Gastrocnemius medialis (tissue), 4 donors: ENCODE measurements around the gene EWSR1. TPM values are rescaled to one million over a fixed set of nuclear protein-coding genes. Genes with fewer than 3 reads are reported as not detected.
A peak's percentile ranks its signal among the peaks of the same experiment; 100 is the strongest.
"Not testable (repeated sequence)": the region's sequence is repeated elsewhere in the genome, so short reads cannot be mapped to it uniquely, and the experiment has no call there.

Experiments
- ATAC-seq, 2 donors: fragments of 150-250 bp; one replicate each; pipeline ENCODE4 v1.9.1; 2016
- DNase-seq, 2 donors: peaks; one replicate each; pipeline ENCODE4 v3.0.0-alpha.2; 2019
- H3K27ac ChIP-seq, 4 donors: fragments of 200-600 bp; sonication (generic); 1 replicate in 1 of 4; 2 replicates in 3 of 4; pipeline ENCODE4 v1.5.1; 2016 to 2018; ENCODE audit warnings: mild to moderate bottlenecking in 2 of 4, moderate library complexity in 1 of 4
- H3K27me3 ChIP-seq, 3 donors: fragments of 200-600 bp; sonication (generic) in 2 of 3; 1 replicate in 1 of 3; 2 replicates in 2 of 3; pipeline versions ENCODE4 v1.5.1 to v1.6.0; 2016 to 2019; ENCODE audit warnings: mild to moderate bottlenecking in 1 of 3, moderate library complexity in 1 of 3
- H3K36me3 ChIP-seq, 2 donors: fragments of 200-600 bp; sonication (generic) in 1 of 2; one replicate each; pipeline ENCODE4 v1.5.1; 2017 to 2018
- H3K4me1 ChIP-seq, 2 donors: fragments of 200-600 bp; sonication (generic) in 1 of 2; one replicate each; pipeline ENCODE4 v1.5.1; 2016 to 2017; ENCODE audit warnings: mild to moderate bottlenecking in 2 of 2
- H3K4me3 ChIP-seq, 4 donors: fragments of 200-600 bp; sonication (generic) in 3 of 4; 1 replicate in 1 of 4; 2 replicates in 3 of 4; pipeline ENCODE4 v1.5.1; 2016 to 2019; ENCODE audit warnings: mild to moderate bottlenecking in 2 of 4
- H3K9me3 ChIP-seq, 3 donors: fragments of 200-600 bp; sonication (generic) in 2 of 3; 1 replicate in 1 of 3; 2 replicates in 2 of 3; pipeline ENCODE4 v1.5.1; 2016 to 2019
- CTCF ChIP-seq, 5 experiments: fragments of 450-650 bp in 3 of 5; fragments of 200-600 bp in 2 of 5; sonication (generic) in 2 of 5; IDR thresholded peaks in 4 of 5; conservative IDR thresholded peaks in 1 of 5; 1 replicate in 4 of 5; 2 replicates in 1 of 5; pipeline ENCODE4 v1.5.1; 2016 to 2019; ENCODE audit warnings: antibody characterized with exemption in 5 of 5, mild to moderate bottlenecking in 3 of 5, moderate library complexity in 3 of 5
- POLR2A ChIP-seq, 2 donors: fragments of 450-650 bp; IDR thresholded peaks; one replicate each; pipeline ENCODE4 v1.6.1; 2017; ENCODE audit warnings: antibody characterized with exemption in 2 of 2, mild to moderate bottlenecking in 2 of 2, moderate library complexity in 2 of 2
- in situ Hi-C, 4 donors: fragments of 200-750 bp; cut with MboI; loops; one replicate each; pipeline versions ENCODE4 v1.15.0 to v1.8.0; 2017; ENCODE audit warnings: low sequenced_read_pairs in 4 of 4
- intact Hi-C: fragments of 100-400 bp; cut with DNase I; formaldehyde crosslinking; loops from one replicate; pipeline ENCODE4 v1.15.1; 2023; ENCODE audit warnings: low total_unique reads
- total RNA-seq, 4 donors: library from RNA; depleted of rRNA; stranded (reverse); fragments of >200 nt; gene quantifications; one replicate each; pipeline versions ENCODE4 v1.1.0 to v1.2.3, GENCODE V29; 2016

EWSR1 gene
- total RNA-seq, 4 donors from 2014 or later: 192 to 269 (median 202) TPM

GRCh38 chr22:29243874-29244446 is 24.1 kb upstream of the EWSR1 start:
- intact Hi-C loops (loop anchor here (2.0 to 10.0 kb wide), 2 partner anchors 41 to 389 kb away; no protein-coding TSS in a partner anchor), in situ Hi-C loops (loop anchor here in 2 of 4 donors (10.0 kb wide), 1 partner anchor 389 kb away; no protein-coding TSS in a partner anchor)
- no peak overlapping the region for H3K4me3 ChIP-seq
- TF ChIP-seq POLR2A (IDR thresholded peaks at IDR 0.05): no peak
- TF ChIP-seq CTCF (IDR thresholded peaks at IDR 0.05 in 4 of 5, conservative IDR thresholded peaks at IDR 0.05 in 1 of 5): no peak
- no peaks in the 10 kb centered on the region for H3K36me3 ChIP-seq
- DNase-seq (no peak), ATAC-seq (no peak)
- H3K27ac ChIP-seq: no peak overlapping the region
- H3K27me3 ChIP-seq: no peaks in the 10 kb centered on the region
- no peaks in the 10 kb centered on the region for H3K4me1 ChIP-seq
- no peaks in the 10 kb centered on the region for H3K9me3 ChIP-seq

- H3K27me3 ChIP-seq: no peaks in the 10 kb centered on the region
- ATAC-seq: no peak
- TF ChIP-seq POLR2A (IDR thresholded peaks at IDR 0.05): no peak
- no peak for TF ChIP-seq CTCF (IDR thresholded peaks at IDR 0.05 in 4 of 5, conservative IDR thresholded peaks at IDR 0.05 in 1 of 5)
- in situ Hi-C loops (loop anchor here in 2 of 4 donors (10.0 kb wide), 1 partner anchor 390 kb away; no protein-coding TSS in a partner anchor), intact Hi-C loops (loop anchor here (1.0 to 10.0 kb wide), 3 partner anchors 42 to 390 kb away; no protein-coding TSS in a partner anchor)
- no peak for DNase-seq
- no peaks in the 10 kb centered on the region for H3K36me3 ChIP-seq
- H3K9me3 ChIP-seq: no peaks in the 10 kb centered on the region
- no peak overlapping the region for H3K4me3 ChIP-seq
- H3K4me1 ChIP-seq: no peaks in the 10 kb centered on the region
- H3K27ac ChIP-seq: no peak overlapping the region
Observed at GRCh38 chr22:29244785-29245625, 23.1 kb upstream of the EWSR1 start.

- TF ChIP-seq CTCF (IDR thresholded peaks at IDR 0.05 in 4 of 5, conservative IDR thresholded peaks at IDR 0.05 in 1 of 5) (peak; percentile 84 to 97 (median 92)), POLR2A (IDR thresholded peaks at IDR 0.05) (no peak)
- Histone ChIP-seq H3K4me3 (no peak overlapping the region), H3K9me3 (no peaks in the 10 kb centered on the region), H3K27ac (no peak overlapping the region), H3K4me1 (no peaks in the 10 kb centered on the region), H3K27me3 (no peaks in the 10 kb centered on the region), H3K36me3 (no peaks in the 10 kb centered on the region)
- intact Hi-C loops: loop anchor here (1.0 to 10.0 kb wide), 3 partner anchors 43 to 391 kb away; no protein-coding TSS in a partner anchor
- in situ Hi-C loops: loop anchor here in 2 of 4 donors (10.0 kb wide), 1 partner anchor 391 kb away; no protein-coding TSS in a partner anchor
- peak; percentile 76 to 91 for ATAC-seq
- peak; percentile 53 to 63 for DNase-seq
Observed at GRCh38 chr22:29245626-29246385, 22.3 kb upstream of the EWSR1 start.

GRCh38 chr22:29247891-29248290 is 20.2 kb upstream of the EWSR1 start:
- not testable (repeated sequence) for DNase-seq, H3K4me1 ChIP-seq, H3K4me3 ChIP-seq, H3K27me3 ChIP-seq, H3K36me3 ChIP-seq, H3K9me3 ChIP-seq, ATAC-seq, H3K27ac ChIP-seq
- intact Hi-C loops: loop anchor here (10.0 kb wide), 1 partner anchor 393 kb away; no protein-coding TSS in a partner anchor
- in situ Hi-C loops: loop anchor here in 2 of 4 donors (10.0 kb wide), 1 partner anchor 393 kb away; no protein-coding TSS in a partner anchor
